Omental fat pad (tissue), 4 donors: ENCODE data around the gene CEP162. TPM values are rescaled to one million over a fixed set of nuclear protein-coding genes. Genes with fewer than 3 reads are reported as not detected.
"Not testable (repeated sequence)": the region's sequence is repeated elsewhere in the genome, so short reads cannot be mapped to it uniquely, and the experiment has no call there.

ENCODE experiments used
- ATAC-seq: fragments of 150-250 bp; one replicate; pipeline ENCODE4 v1.9.1; 2016; ENCODE audit warnings: mild to moderate bottlenecking, moderate library complexity; ENCODE audit not compliant: low FRiP score
- DNase-seq: peaks from one replicate; pipeline ENCODE4 v3.0.0-alpha.2; 2019; ENCODE audit warnings: low spot score
- CTCF ChIP-seq, 3 donors: fragments of 450-650 bp; IDR thresholded peaks; one replicate each; pipeline ENCODE4 v1.5.1; 2016 to 2017; ENCODE audit warnings: antibody characterized with exemption in 3 of 3, mild to moderate bottlenecking in 3 of 3, moderate library complexity in 2 of 3
- total RNA-seq, 4 donors: library from RNA; depleted of rRNA; stranded (reverse); fragments of >200 nt; gene quantifications; one replicate each; pipeline ENCODE4 v1.1.0, GENCODE V29; 2016

Gene CEP162
- total RNA-seq, 4 donors from 2014 or later: 5.3 to 15.8 (median 6.0) TPM

DNA sequence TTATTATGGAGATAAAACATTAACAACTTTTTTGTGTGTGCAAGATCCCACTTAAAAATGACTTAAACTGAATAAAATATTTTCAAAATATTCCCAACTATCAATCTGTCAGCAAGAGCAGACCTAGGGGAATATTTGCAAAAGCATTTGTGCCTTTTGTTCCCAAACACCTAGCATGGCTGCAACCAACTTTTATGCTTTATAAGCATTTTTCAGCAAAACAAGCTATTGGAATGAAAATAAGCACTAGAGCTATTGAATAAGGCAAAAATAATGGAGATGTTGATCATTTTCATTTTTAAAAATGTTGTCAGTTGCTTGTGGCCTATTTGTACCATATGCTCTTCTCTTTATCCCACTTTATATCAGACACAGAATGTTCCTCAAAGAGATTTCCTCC, 28.2 kb upstream of the CEP162 start:
- ATAC-seq (no peak), DNase-seq (no peak)
- no peak for TF ChIP-seq CTCF (IDR thresholded peaks at IDR 0.05)

- no peak for ATAC-seq
- DNase-seq: no peak
- TF ChIP-seq CTCF (IDR thresholded peaks at IDR 0.05): no peak
These were observed 25.9 kb upstream of the CEP162 start for GRCh38 chr6:84253380-84253779.

- ATAC-seq (no peak), DNase-seq (no peak)
- TF ChIP-seq CTCF (IDR thresholded peaks at IDR 0.05): no peak
These were observed 24.6 kb upstream of the CEP162 start for GRCh38 chr6:84251891-84252539.

DNA sequence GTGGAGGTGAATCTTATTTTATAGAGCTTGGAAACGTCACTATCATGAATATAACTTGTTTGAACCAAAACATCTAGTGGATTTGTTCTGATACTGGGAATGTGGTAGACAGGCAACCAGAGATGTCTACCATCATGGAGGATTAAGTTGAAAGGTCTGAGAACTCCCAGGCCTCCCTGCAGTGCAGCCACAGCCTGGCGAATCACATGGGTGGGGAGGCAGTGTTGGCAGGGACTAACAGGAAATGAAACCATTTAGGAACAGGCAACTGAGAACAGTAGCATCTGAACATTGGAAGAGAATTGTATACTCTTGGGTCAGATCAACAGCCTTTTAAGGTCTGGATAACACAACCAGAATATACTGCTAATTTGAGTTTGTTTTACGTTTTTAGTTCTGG, 22.3 kb upstream of the CEP162 start:
- no peak for TF ChIP-seq CTCF (IDR thresholded peaks at IDR 0.05)
- ATAC-seq (no peak), DNase-seq (no peak)

GRCh38 chr6:84244416-84245081, 17.1 kb upstream of the CEP162 start:
- not testable (repeated sequence) for ATAC-seq, DNase-seq

GRCh38 chr6:84243240-84243639, 15.8 kb upstream of the CEP162 start:
- no peak for DNase-seq
- TF ChIP-seq CTCF (IDR thresholded peaks at IDR 0.05): no peak
- no peak for ATAC-seq

GRCh38 chr6:84242265-84242664, 14.8 kb upstream of the CEP162 start:
- DNase-seq (no peak), ATAC-seq (no peak)
- TF ChIP-seq CTCF (IDR thresholded peaks at IDR 0.05): no peak
